ENCODE data around the gene PPP1R3G.

PPP1R3G gene

DNA sequence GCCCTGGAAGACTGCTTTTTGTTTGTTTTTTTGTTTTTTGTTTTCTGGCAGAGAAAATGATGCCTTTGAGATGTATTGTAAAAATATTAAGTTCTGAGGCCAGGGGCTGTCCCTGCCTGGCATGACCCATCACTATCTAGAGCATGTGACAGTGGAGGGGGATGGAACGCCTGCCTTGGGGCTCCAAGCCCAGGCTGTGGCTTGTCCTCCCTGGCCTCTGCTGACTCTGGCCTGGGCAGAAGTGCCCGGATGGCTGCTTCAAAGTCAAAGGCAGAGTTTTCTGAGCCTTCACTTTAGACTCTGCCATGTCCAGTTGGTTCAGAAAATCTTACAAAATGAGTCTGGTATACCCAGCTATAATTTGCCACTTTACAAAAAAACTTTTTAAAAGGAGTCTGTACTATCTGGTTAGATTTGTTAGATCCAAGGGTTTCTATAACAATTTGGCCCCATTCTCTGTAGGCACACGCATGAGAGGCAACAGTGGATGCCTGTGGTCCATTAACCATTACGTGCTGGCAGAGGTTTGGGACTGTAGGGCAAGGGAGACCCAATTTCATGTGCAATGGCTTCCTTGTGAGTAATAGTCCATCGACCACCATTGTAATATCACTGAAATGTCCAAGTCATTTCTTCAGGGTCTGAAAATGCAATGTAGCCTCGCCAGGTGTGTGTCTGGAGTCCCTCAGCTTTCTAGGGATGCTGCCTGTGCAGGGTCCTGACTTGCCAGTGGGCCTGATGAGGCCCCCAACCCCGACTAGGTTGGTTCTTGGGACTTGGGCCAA, 8.3 kb downstream of the PPP1R3G start:
- H3K27ac ChIP-seq: no peak overlapping the region
- TF ChIP-seq ZFX (IDR thresholded peaks at IDR 0.05; ENCODE audit: borderline replicate concordance): no peak
- TF ChIP-seq, protein P1, sequence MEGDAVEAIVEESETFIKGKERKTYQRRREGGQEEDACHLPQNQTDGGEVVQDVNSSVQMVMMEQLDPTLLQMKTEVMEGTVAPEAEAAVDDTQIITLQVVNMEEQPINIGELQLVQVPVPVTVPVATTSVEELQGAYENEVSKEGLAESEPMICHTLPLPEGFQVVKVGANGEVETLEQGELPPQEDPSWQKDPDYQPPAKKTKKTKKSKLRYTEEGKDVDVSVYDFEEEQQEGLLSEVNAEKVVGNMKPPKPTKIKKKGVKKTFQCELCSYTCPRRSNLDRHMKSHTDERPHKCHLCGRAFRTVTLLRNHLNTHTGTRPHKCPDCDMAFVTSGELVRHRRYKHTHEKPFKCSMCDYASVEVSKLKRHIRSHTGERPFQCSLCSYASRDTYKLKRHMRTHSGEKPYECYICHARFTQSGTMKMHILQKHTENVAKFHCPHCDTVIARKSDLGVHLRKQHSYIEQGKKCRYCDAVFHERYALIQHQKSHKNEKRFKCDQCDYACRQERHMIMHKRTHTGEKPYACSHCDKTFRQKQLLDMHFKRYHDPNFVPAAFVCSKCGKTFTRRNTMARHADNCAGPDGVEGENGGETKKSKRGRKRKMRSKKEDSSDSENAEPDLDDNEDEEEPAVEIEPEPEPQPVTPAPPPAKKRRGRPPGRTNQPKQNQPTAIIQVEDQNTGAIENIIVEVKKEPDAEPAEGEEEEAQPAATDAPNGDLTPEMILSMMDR (IDR thresholded peaks at IDR 0.05): no peak

DNA sequence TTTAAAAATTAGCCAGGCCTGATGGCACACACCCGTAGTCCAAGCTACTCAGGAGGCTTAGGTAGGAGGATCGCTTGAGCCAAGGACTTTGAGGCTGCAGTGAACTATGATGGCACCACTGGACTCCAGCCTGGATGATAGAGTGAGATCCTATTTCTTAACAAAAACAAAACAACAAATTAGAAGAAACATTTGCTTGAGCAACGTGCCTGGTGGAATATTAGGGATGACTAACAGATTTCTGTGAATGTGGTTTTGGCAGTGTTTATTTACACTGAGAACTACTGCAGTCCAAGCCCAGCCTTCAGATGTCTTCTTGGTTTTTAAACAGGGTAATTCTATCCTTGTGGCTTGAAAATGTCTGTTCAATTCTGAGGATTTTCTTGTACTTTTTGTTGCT, 9.2 kb downstream of the PPP1R3G start:
- no peak overlapping the region for H3K27ac ChIP-seq
- TF ChIP-seq, protein P1 (IDR thresholded peaks at IDR 0.05): no peak
- no peak for TF ChIP-seq ZFX (IDR thresholded peaks at IDR 0.05; ENCODE audit: borderline replicate concordance)

DNA sequence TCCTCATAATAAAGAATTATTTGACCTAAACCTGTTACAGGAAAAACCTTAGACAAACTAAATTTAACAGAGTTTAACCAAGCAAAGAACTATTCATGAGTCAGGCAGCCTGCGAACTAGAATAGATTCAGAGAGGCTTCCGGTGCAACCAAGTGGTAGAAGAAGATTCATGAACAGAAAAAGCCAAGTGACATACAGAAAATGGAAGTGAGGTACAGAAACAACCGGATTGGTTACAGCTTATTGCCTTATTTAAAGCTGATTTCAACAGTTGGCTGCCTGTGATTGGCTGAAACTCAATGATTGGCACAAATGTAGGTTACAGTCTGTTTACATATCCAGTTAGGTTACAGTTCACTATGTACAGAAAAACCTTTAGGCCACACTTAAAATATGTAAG, 10.1 kb downstream of the PPP1R3G start:
- H3K27ac ChIP-seq: no peak overlapping the region
- TF ChIP-seq ZFX (IDR thresholded peaks at IDR 0.05; ENCODE audit: borderline replicate concordance): no peak

DNA sequence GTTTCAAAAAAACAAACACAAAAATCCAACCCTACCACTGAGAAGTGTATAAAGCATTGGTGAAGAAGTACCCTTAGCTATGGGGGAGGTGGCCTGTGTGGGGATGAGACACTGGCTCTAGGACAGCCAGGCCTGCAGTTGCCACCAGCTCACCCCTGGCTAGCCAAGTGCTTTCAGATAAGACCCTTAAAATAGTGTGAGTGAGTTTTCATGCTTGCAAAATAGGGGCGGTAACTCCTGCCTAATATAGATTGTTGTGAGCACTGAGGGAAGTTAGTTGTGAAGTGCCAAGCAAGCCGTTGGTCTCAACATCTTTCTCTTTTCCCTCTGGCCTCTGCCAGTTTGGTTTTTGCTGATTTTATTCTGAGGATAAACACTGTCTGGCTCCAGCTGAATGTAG, 11.3 kb downstream of the PPP1R3G start:
- no peak for TF ChIP-seq ZFX (IDR thresholded peaks at IDR 0.05; ENCODE audit: borderline replicate concordance)
- TF ChIP-seq, protein P1 (IDR thresholded peaks at IDR 0.05): no peak
- H3K27ac ChIP-seq: no peak overlapping the region

DNA sequence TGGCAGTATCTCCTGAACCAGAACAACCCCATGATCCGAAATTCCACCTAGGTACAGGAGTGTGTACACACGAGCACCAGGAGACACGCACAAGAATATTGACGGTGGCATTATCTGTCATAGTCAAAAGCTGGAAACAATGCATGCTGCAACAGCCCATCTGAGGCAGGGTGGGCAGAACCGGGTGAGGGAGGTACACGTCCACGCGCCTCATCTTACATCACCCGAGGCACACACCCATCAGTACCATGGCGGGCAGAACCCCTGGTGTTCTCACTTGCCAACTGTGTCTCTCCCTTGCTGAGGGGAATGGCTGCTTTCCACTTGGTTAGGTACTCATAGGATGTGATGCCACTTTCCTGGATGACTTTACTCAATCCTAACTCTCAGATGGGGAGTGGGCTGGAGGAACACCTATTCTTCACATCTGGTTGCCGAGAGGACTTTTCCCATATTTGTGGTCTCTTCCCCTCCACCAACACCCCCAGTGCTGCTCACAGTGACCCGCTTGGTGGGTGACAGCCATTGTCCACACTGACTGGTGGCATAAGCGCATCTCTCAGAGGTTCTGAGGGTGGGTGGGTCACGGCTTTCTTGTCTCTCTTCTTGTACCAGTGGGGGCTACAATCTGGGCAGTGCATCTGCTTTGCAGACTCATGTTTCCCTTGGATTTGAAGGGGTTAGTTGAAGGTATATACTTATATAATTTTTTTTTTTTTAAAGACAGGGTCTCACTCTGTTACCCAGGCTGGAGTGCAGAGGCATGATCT, 13.5 kb downstream of the PPP1R3G start:
- H3K27ac ChIP-seq: no peak overlapping the region
- TF ChIP-seq, protein P1 (IDR thresholded peaks at IDR 0.05): no peak
- TF ChIP-seq ZFX (IDR thresholded peaks at IDR 0.05; ENCODE audit: borderline replicate concordance): no peak

DNA sequence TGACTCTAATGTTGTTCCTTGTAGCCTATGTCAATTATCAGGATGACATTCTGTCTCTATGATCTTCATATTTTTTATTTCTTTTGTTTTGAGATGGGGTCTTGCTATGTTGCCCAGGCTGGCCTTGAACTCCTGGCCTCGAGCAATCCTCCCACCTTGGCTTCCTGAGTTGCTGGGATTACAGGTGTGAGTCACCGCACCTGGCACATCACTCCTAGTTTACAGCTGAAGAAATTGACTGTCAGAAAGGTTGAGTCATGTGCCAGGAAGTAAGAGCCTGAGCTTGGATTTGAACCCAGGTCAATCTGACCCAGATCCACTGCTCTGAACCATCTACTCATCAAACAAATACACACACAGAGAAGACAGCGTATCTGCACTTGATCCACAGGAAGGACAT, 14.4 kb downstream of the PPP1R3G start:
- no peak overlapping the region for H3K27ac ChIP-seq
- TF ChIP-seq, protein P1 (IDR thresholded peaks at IDR 0.05): no peak
- TF ChIP-seq ZFX (IDR thresholded peaks at IDR 0.05; ENCODE audit: borderline replicate concordance): no peak

DNA sequence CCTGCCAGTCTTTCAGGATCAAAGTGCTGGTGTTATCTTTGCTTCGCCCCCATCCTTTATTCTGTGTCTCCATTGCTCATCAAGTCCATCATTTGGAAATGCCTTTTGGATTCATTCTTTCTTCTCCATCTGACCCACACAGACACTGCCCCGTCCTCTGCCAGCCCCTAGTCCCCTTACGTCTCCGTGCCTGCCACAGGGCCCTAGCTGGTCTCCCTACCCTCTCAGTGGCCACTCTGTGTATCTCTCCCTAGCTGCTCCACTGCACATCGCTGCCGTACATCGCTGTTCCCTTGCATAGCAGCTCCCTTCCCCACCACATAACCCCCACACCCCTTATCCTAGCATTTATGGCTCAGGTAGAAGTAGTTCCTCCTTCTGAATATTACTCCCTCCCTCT, 15.7 kb downstream of the PPP1R3G start:
- H3K27ac ChIP-seq: no peak overlapping the region
- TF ChIP-seq ZFX (IDR thresholded peaks at IDR 0.05; ENCODE audit: borderline replicate concordance): no peak
- TF ChIP-seq, protein P1 (IDR thresholded peaks at IDR 0.05): no peak

Data from 22Rv1 (cell line).